Stimulated activated CD8-positive, alpha-beta memory T cell treated with anti-CD3 and anti-CD28 coated beads, Interleukin-15, amount 100 ng/mL, for 24 hours (primary cell): ENCODE data around the gene INS.

Source experiments
- DNase-seq: peaks from one replicate; pipeline ENCODE4 v3.0.0-alpha.2; 2020; ENCODE audit warnings: low read depth

Gene INS

GRCh38 chr11:2164861-2165555 lies 4.0 kb upstream of the INS start:
- no peak for DNase-seq

GRCh38 chr11:2164081-2164480 lies 3.1 kb upstream of the INS start:
- DNase-seq = no peak

- DNase-seq = no peak
Measured at GRCh38 chr11:2163428-2163978, 2.5 kb upstream of the INS start.

- DNase-seq = no peak
Measured at GRCh38 chr11:2159536-2160413, 1.2 kb downstream of the INS start.

- no peak for DNase-seq
Measured at GRCh38 chr11:2158966-2159365, 2.0 kb downstream of the INS start.

GRCh38 chr11:2158296-2158737 lies 2.7 kb downstream of the INS start:
- DNase-seq = no peak

GRCh38 chr11:2157294-2158040 lies 3.5 kb downstream of the INS start:
- DNase-seq = no peak

GRCh38 chr11:2156416-2157182 lies 4.4 kb downstream of the INS start:
- peak; percentile 30 for DNase-seq

- no peak for DNase-seq
Measured at GRCh38 chr11:2155511-2155910, 5.5 kb downstream of the INS start.

- DNase-seq = no peak
Measured at GRCh38 chr11:2154889-2155288, 6.1 kb downstream of the INS start.

GRCh38 chr11:2154195-2154585 lies 6.8 kb downstream of the INS start:
- no peak for DNase-seq

GRCh38 chr11:2153581-2154194 lies 7.3 kb downstream of the INS start:
- no peak for DNase-seq

- DNase-seq = peak; percentile 58
Measured at GRCh38 chr11:2151500-2152257, 9.3 kb downstream of the INS start.

- DNase-seq = no peak
Measured at GRCh38 chr11:2149864-2150847, 10.9 kb downstream of the INS start.

GRCh38 chr11:2149460-2149859 lies 11.5 kb downstream of the INS start:
- DNase-seq = no peak

- DNase-seq = no peak
Measured at GRCh38 chr11:2148595-2148994, 12.4 kb downstream of the INS start.

GRCh38 chr11:2147391-2147790 lies 13.6 kb downstream of the INS start:
- DNase-seq = no peak

GRCh38 chr11:2146051-2146450 lies 15.0 kb downstream of the INS start:
- no peak for DNase-seq
